A549 (cell line): Measurements from ENCODE around the gene PGC. TPM values are rescaled to one million over a fixed set of nuclear protein-coding genes. Genes with fewer than 3 reads are reported as not detected.

Experiments used
- ATAC-seq, 2 experiments: fragments of 200-7000 bp in 1 of 2; fragments of >200 bp in 1 of 2; cut with Nextera tagmentation in 1 of 2; cut with Tn5 transposase in 1 of 2; 3 replicates each; pipeline versions ENCODE4 v1.8.0 to v1.9.1; 2018 to 2020; ENCODE audit warnings: mild to moderate bottlenecking in 1 of 2, moderate library complexity in 1 of 2
- CTCF ChIA-PET: fragments of 300-600 bp; sonication (Branson Sonifier 250); formaldehyde crosslinking; extraction: SDS; loops from one replicate; lab custom pipeline; 2021; ENCODE audit warnings: antibody characterized with exemption, inconsistent platforms; lab: Yijun Ruan, JAX
- POLR2A ChIA-PET: fragments of 350-600 bp; formaldehyde crosslinking; extraction: SDS; loops from one replicate; lab custom pipeline; 2021; ENCODE audit warnings: antibody characterized with exemption, inconsistent platforms; lab: Yijun Ruan, JAX
- DNase-seq, 2 experiments: peaks; one replicate each; pipeline versions ENCODE4 v3.0.0 to v3.0.0-alpha.2; 2011 to 2016; ENCODE audit warnings: low read depth in 1 of 2, low spot score in 1 of 2
- FAIRE-seq: peaks from 2 replicates; lab custom pipeline; 2011; peaks lifted over from hg19 to GRCh38; lab: Jason Lieb, UNC
- H3K27ac ChIP-seq, 2 experiments: fragments of >200 bp; sonication (Bioruptor Twin); formaldehyde crosslinking; 3 replicates each; pipeline ENCODE4 v1.5.1; 2016 to 2017
- H3K4me1 ChIP-seq: fragments of >200 bp; sonication (Bioruptor Twin); formaldehyde crosslinking; 3 replicates; pipeline ENCODE4 v1.6.1; 2016
- H3K4me2 ChIP-seq: fragments of >200 bp; sonication (Bioruptor Twin); formaldehyde crosslinking; 3 replicates; pipeline ENCODE4 v1.6.1; 2016
- H3K4me3 ChIP-seq: fragments of >200 bp; sonication (Bioruptor Twin); formaldehyde crosslinking; 3 replicates; pipeline ENCODE4 v1.5.1; 2016
- H3K9me3 ChIP-seq: fragments of >200 bp; sonication (Bioruptor Twin); formaldehyde crosslinking; 3 replicates; pipeline ENCODE4 v1.6.1; 2016
- CEBPB ChIP-seq, 2 experiments: fragments of >200 bp in 1 of 2; sonication (Bioruptor Twin) in 1 of 2; formaldehyde crosslinking in 1 of 2; IDR thresholded peaks; 2 replicates each; pipeline ENCODE4 v1.6.1; 2012 to 2016
- CHD2 ChIP-seq: fragments of 150-350 bp; IDR thresholded peaks from 2 replicates; pipeline ENCODE4 v1.6.1; 2014; ENCODE audit warnings: low read length; ENCODE audit not compliant: partially characterized antibody
- CHD4 ChIP-seq: fragments of 200-600 bp; sonication (generic); IDR thresholded peaks from 2 replicates; pipeline ENCODE4 v1.6.1; 2016; ENCODE audit warnings: antibody characterized with exemption, mild to moderate bottlenecking, borderline replicate concordance
- CTCF ChIP-seq: fragments of >200 bp; sonication (Bioruptor Twin); formaldehyde crosslinking; IDR thresholded peaks from 3 replicates; pipeline ENCODE4 v1.5.1; 2016
- FOSL2 ChIP-seq, 2 experiments: fragments of 450-650 bp in 1 of 2; fragments of >200 bp in 1 of 2; sonication (Bioruptor Twin) in 1 of 2; formaldehyde crosslinking; IDR thresholded peaks; 2 replicates each; pipeline versions ENCODE4 v1.5.0 to v1.6.1; 2016 to 2020; ENCODE audit warnings: mild to moderate bottlenecking in 1 of 2, moderate library complexity in 1 of 2
- HOXB5 ChIP-seq: fragments of 250-450 bp; sonication (Bioruptor Pico); IDR thresholded peaks from 2 replicates; pipeline ENCODE4 v1.5.0; 2020; ENCODE audit warnings: mild to moderate bottlenecking, moderate library complexity
- JUNB ChIP-seq: fragments of >200 bp; sonication (Bioruptor Twin); formaldehyde crosslinking; IDR thresholded peaks from 2 replicates; pipeline ENCODE4 v1.6.1; 2016
- KDM1A ChIP-seq: fragments of 200-600 bp; sonication (generic); IDR thresholded peaks from 2 replicates; pipeline ENCODE4 v1.6.1; 2016; ENCODE audit warnings: low read depth, mild to moderate bottlenecking
- NFE2L2 ChIP-seq: fragments of 150-350 bp; conservative IDR thresholded peaks from 2 replicates; pipeline ENCODE4 v1.6.1; 2014; ENCODE audit warnings: low read length
- NPAS2 ChIP-seq: fragments of 250-450 bp; sonication (Bioruptor Pico); IDR thresholded peaks from 2 replicates; pipeline ENCODE4 v1.8.0; 2022; ENCODE audit warnings: mild to moderate bottlenecking, moderate library complexity, borderline replicate concordance
- PBX3 ChIP-seq: IDR thresholded peaks from 2 replicates; pipeline ENCODE4 v1.6.1; 2012
- PHF8 ChIP-seq: fragments of 200-600 bp; sonication (generic); IDR thresholded peaks from 2 replicates; pipeline ENCODE4 v1.6.1; 2016; ENCODE audit warnings: low read depth, mild to moderate bottlenecking, antibody characterized with exemption, moderate library complexity, borderline replicate concordance
- RAD21 ChIP-seq, 2 experiments: fragments of >200 bp in 1 of 2; sonication (Bioruptor Twin) in 1 of 2; formaldehyde crosslinking in 1 of 2; IDR thresholded peaks in 1 of 2; conservative IDR thresholded peaks in 1 of 2; 2 replicates in 1 of 2; 3 replicates in 1 of 2; pipeline ENCODE4 v1.6.1; 2012 to 2018; ENCODE audit warnings: inconsistent platforms in 1 of 2
- RNF2 ChIP-seq: fragments of 200-600 bp; sonication (generic); IDR thresholded peaks from 2 replicates; pipeline ENCODE4 v1.6.1; 2016; ENCODE audit warnings: low read depth, mild to moderate bottlenecking, antibody characterized with exemption, moderate library complexity, borderline replicate concordance
- SMC3 ChIP-seq: fragments of >200 bp; sonication (Bioruptor Twin); formaldehyde crosslinking; IDR thresholded peaks from 3 replicates; pipeline ENCODE4 v1.6.1; 2018; ENCODE audit warnings: inconsistent platforms
- ZNF302 ChIP-seq: fragments of 250-450 bp; sonication (Bioruptor Pico); IDR thresholded peaks from 2 replicates; pipeline ENCODE4 v1.9.0; 2021; ENCODE audit warnings: inconsistent platforms, mild to moderate bottlenecking, moderate library complexity
- ZSCAN20 ChIP-seq: fragments of 250-450 bp; sonication (Bioruptor Pico); IDR thresholded peaks from 2 replicates; pipeline ENCODE4 v1.8.0; 2022; ENCODE audit warnings: mild to moderate bottlenecking, moderate library complexity
- WGBS: methylation state at CpG from one replicate; pipeline ENCODE4 v1.1.6; 2017; ENCODE audit errors: missing lambda C conversion rate; 5-methylcytosine and 5-hydroxymethylcytosine counted together
- polyA plus RNA-seq, 4 experiments: library from polyadenylated mRNA; depleted of rRNA in 3 of 4; stranded (reverse); fragments of >200 nt; fragmentation: RNase III in 1 of 4; extraction: RNeasy Plus Mini Kit Qiagen cat#74134 plus additional on column Dnase treatment in 1 of 4; gene quantifications; 2 replicates in 3 of 4; 3 replicates in 1 of 4; pipeline ENCODE4 v1.2.3, GENCODE V29; 2011 to 2017
- TF ChIP-seq, protein P1 (sequence below): IDR thresholded peaks from 2 replicates; pipeline ENCODE4 v1.6.1; 2012; ENCODE audit warnings: low read depth, borderline replicate concordance
- TF ChIP-seq, protein P2 (sequence below): fragments of 450-650 bp; IDR thresholded peaks from 2 replicates; pipeline ENCODE4 v1.6.1; 2014; ENCODE audit warnings: antibody characterized with exemption

The PGC gene
- polyA plus RNA-seq, 2 of the 4 experiments (the other 2 are of a cell fraction) = not detected

DNA sequence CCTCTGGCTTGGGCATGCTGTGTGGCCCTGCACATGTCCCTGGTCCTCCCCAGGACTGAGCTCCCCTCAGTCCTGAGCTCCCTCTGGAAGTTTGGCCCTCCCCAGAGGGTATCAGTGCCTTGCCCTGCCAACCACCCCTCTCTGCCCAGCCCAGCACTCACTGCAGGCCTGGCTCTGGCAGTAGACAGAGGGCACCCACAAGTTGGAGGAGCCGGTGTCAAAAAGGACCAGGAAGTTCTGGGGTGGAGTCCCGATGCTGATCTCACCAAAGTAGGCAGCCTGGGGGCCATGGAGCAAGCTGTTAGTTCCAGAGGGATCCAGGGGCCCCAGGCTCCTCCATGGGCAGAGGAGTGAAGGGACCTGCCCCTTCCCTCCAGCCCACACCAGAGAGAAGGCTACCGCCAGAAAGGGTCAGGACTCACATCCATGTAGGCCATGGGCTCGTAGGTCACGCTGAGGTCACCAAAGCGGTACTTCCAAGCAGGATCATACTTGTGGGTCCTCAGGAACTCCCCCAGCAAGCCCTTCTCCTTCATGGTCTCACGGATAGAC, 2.9 kb downstream of the PGC start (continued):
- no peak for TF ChIP-seq FOSL2 (IDR thresholded peaks at IDR 0.05)
- no peak for TF ChIP-seq FOSL2 (CRISPR knock-in tag; IDR thresholded peaks at IDR 0.05)
- TF ChIP-seq, protein P1, sequence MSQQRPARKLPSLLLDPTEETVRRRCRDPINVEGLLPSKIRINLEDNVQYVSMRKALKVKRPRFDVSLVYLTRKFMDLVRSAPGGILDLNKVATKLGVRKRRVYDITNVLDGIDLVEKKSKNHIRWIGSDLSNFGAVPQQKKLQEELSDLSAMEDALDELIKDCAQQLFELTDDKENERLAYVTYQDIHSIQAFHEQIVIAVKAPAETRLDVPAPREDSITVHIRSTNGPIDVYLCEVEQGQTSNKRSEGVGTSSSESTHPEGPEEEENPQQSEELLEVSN = no peak
- TF ChIP-seq PHF8 = no peak
- TF ChIP-seq, all 56 proteins: peak for 0

GRCh38 chr6:41743406-41744235, 3.6 kb downstream of the PGC start:
- no peak overlapping the region for H3K27ac ChIP-seq
- POLR2A ChIA-PET = no interaction called here
- H3K9me3 ChIP-seq = no peaks in the 10 kb centered on the region
- no peak for FAIRE-seq
- H3K4me3 ChIP-seq = no peak overlapping the region
- peaks cover 19% of the 10 kb centered on the region for H3K4me1 ChIP-seq
- WGBS = 89% methylated on average over 5 of the region's 6 CpGs
- TF ChIP-seq CTCF (no peak), CHD4 (no peak), ZSCAN20 (CRISPR knock-in tag) (no peak), RAD21 (conservative IDR thresholded peaks at IDR 0.05 in 1 of 2, IDR thresholded peaks at IDR 0.05 in 1 of 2) (no peak), SMC3 (no peak), NFE2L2 (no peak), NPAS2 (CRISPR knock-in tag) (no peak), CEBPB (IDR thresholded peaks at IDR 0.05) (no peak), CHD2 (no peak), JUNB (no peak), ZNF302 (CRISPR knock-in tag) (no peak), KDM1A (no peak), PBX3 (no peak), HOXB5 (CRISPR knock-in tag) (no peak), RNF2 (no peak)
- TF ChIP-seq, protein P2, sequence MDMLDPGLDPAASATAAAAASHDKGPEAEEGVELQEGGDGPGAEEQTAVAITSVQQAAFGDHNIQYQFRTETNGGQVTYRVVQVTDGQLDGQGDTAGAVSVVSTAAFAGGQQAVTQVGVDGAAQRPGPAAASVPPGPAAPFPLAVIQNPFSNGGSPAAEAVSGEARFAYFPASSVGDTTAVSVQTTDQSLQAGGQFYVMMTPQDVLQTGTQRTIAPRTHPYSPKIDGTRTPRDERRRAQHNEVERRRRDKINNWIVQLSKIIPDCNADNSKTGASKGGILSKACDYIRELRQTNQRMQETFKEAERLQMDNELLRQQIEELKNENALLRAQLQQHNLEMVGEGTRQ = no peak
- TF ChIP-seq, all 56 proteins: peak for 0
- ATAC-seq (no peak), DNase-seq (no peak)
- CTCF ChIA-PET = interaction anchor here (1.3 to 1.5 kb wide), 2 partner anchors 32 to 44 kb away, joined by 4 to 8 read pairs; partner anchors contain the start of gene TOMM6
- H3K4me2 ChIP-seq = no peak overlapping the region
